Neural cell (in vitro differentiated cells): ENCODE data around the gene COL28A1. TPM values are rescaled to one million over a fixed set of nuclear protein-coding genes. Genes with fewer than 3 reads are reported as not detected.
A peak's percentile ranks its signal among the peaks of the same experiment; 100 is the strongest.

ENCODE experiments used
- H2AFZ ChIP-seq: fragments of 200-600, 300-800 bp; sonication (generic), shearing (Covaris generic); 2 replicates; pipeline ENCODE4 v1.6.0; 2014; ENCODE audit warnings: low read depth, mild to moderate bottlenecking, antibody characterized with exemption, low read length, moderate library complexity
- H3F3A ChIP-seq: fragments of 200-600 bp; shearing (Covaris generic); 2 replicates; pipeline ENCODE4 v1.6.1; 2016; ENCODE audit warnings: mild to moderate bottlenecking, moderate library complexity, mixed read lengths, antibody characterized with exemption, low read length; ENCODE audit not compliant: insufficient read depth, poor library complexity, severe bottlenecking
- H3K27ac ChIP-seq: fragments of 200-600, 300-800 bp; sonication (generic), shearing (Covaris generic); 2 replicates; pipeline ENCODE4 v1.5.1; 2014; ENCODE audit warnings: mild to moderate bottlenecking, low read length, moderate library complexity
- H3K27me3 ChIP-seq: fragments of 300-800, 200-600 bp; sonication (generic), shearing (Covaris generic); 2 replicates; pipeline ENCODE4 v1.6.0; 2014; ENCODE audit warnings: mild to moderate bottlenecking, low read depth, low read length, moderate library complexity; ENCODE audit not compliant: insufficient read depth
- H3K36me3 ChIP-seq: fragments of 300-800, 200-600 bp; sonication (generic), shearing (Covaris generic); 2 replicates; pipeline ENCODE4 v1.5.1; 2014; ENCODE audit warnings: mild to moderate bottlenecking, antibody characterized with exemption, low read length, moderate library complexity; ENCODE audit not compliant: insufficient read depth
- H3K4me2 ChIP-seq: fragments of 300-800, 200-600 bp; sonication (generic), shearing (Covaris generic); 2 replicates; pipeline ENCODE4 v1.6.0; 2014; ENCODE audit warnings: mild to moderate bottlenecking, low read length
- H3K4me3 ChIP-seq: fragments of 300-800, 200-600 bp; sonication (generic), shearing (Covaris generic); 2 replicates; pipeline ENCODE4 v1.5.1; 2014; ENCODE audit warnings: mild to moderate bottlenecking, low read length, moderate library complexity
- H3K79me2 ChIP-seq: fragments of 200-600 bp; shearing (Covaris generic); replicated peaks from 2 replicates; pipeline ENCODE4 v1.6.0; 2014; ENCODE audit warnings: mild to moderate bottlenecking, low read length, moderate library complexity; ENCODE audit not compliant: insufficient read depth
- H3K9ac ChIP-seq: fragments of 300-800, 200-600 bp; sonication (generic), shearing (Covaris generic); 2 replicates; pipeline ENCODE4 v1.6.1; 2016; ENCODE audit warnings: mild to moderate bottlenecking, low read length, mixed read lengths
- H3K9me2 ChIP-seq: fragments of 200-600 bp; shearing (Covaris generic); 2 replicates; pipeline ENCODE4 v1.6.1; 2016; ENCODE audit warnings: mild to moderate bottlenecking, low read length, mixed read lengths; ENCODE audit not compliant: insufficient read depth
- H3K9me3 ChIP-seq: fragments of 200-600, 300-800 bp; sonication (generic), shearing (Covaris generic); 2 replicates; pipeline ENCODE4 v1.6.1; 2016; ENCODE audit warnings: mild to moderate bottlenecking, mixed run types, low read length, moderate library complexity, mixed read lengths
- H4K20me1 ChIP-seq: fragments of 200-600 bp; shearing (Covaris generic); 2 replicates; pipeline ENCODE4 v1.6.1; 2016; ENCODE audit warnings: mild to moderate bottlenecking, mixed run types; ENCODE audit not compliant: insufficient read depth
- CTCF ChIP-seq: fragments of 450-650 bp; IDR thresholded peaks from 2 replicates; pipeline ENCODE4 v1.5.1; 2014; ENCODE audit warnings: antibody characterized with exemption, mild to moderate bottlenecking, moderate library complexity; ENCODE audit not compliant: poor library complexity, severe bottlenecking
- EP300 ChIP-seq: fragments of 450-650 bp; conservative IDR thresholded peaks from 2 replicates; pipeline ENCODE4 v1.6.1; 2014; ENCODE audit warnings: antibody characterized with exemption, mild to moderate bottlenecking, moderate library complexity; ENCODE audit not compliant: poor library complexity, severe bottlenecking
- EZH2 ChIP-seq: fragments of 200-600, 300-800 bp; shearing (Covaris generic), sonication (generic); IDR thresholded peaks from 2 replicates; pipeline ENCODE4 v1.6.1; 2014; ENCODE audit warnings: antibody characterized with exemption, low read length, borderline replicate concordance, mild to moderate bottlenecking; ENCODE audit not compliant: insufficient read depth, poor library complexity, severe bottlenecking
- MXI1 ChIP-seq: fragments of 450-650 bp; conservative IDR thresholded peaks from 2 replicates; pipeline ENCODE4 v1.6.1; 2014; ENCODE audit warnings: antibody characterized with exemption, mild to moderate bottlenecking; ENCODE audit not compliant: poor library complexity, severe bottlenecking
- POLR2AphosphoS5 ChIP-seq: IDR thresholded peaks from 2 replicates; pipeline ENCODE4 v1.6.1; 2012
- RAD21 ChIP-seq: fragments of 450-650 bp; conservative IDR thresholded peaks from 2 replicates; pipeline ENCODE4 v1.6.1; 2014; ENCODE audit warnings: antibody characterized with exemption, mild to moderate bottlenecking, moderate library complexity
- REST ChIP-seq: IDR thresholded peaks from 2 replicates; pipeline ENCODE4 v1.6.1; 2012; ENCODE audit warnings: borderline replicate concordance
- SMC3 ChIP-seq: fragments of 450-650 bp; conservative IDR thresholded peaks from 2 replicates; pipeline ENCODE4 v1.6.1; 2014; ENCODE audit warnings: antibody characterized with exemption, mild to moderate bottlenecking, moderate library complexity; ENCODE audit not compliant: poor library complexity
- TAF1 ChIP-seq: IDR thresholded peaks from 2 replicates; pipeline ENCODE4 v1.6.1; 2012; ENCODE audit warnings: low read depth
- polyA plus RNA-seq: library from polyadenylated mRNA; depleted of rRNA; stranded (reverse); fragments of >200 nt; gene quantifications from 2 replicates; pipeline ENCODE4 v1.2.3, GENCODE V29; 2014

COL28A1 gene
- polyA plus RNA-seq, 1 donor from 2014 or later, result 1.0 TPM

- TF ChIP-seq POLR2AphosphoS5 (no peak), SMC3 (no peak), TAF1 (no peak)
Observed at GRCh38 chr7:7573701-7574100, 38.0 kb upstream of the COL28A1 start (continued).

- H3K27me3 ChIP-seq, result no peaks in the 10 kb centered on the region
- H2AFZ ChIP-seq, result no peak overlapping the region
- no peak overlapping the region for H3K9ac ChIP-seq
- H3K79me2 ChIP-seq, result peaks cover 42% of the 10 kb centered on the region
- no peaks in the 10 kb centered on the region for H3K36me3 ChIP-seq
- TF ChIP-seq CTCF (no peak), RAD21 (no peak), SMC3 (no peak), REST (no peak), POLR2AphosphoS5 (no peak), TAF1 (no peak), MXI1 (no peak)
- H3K9me3 ChIP-seq, result no peaks in the 10 kb centered on the region
- no peak overlapping the region for H3K4me3 ChIP-seq
- H3F3A ChIP-seq, result peaks cover 3% of the 10 kb centered on the region
- no peaks in the 10 kb centered on the region for H3K9me2 ChIP-seq
- no peak overlapping the region for H3K27ac ChIP-seq
- no peaks in the 10 kb centered on the region for H4K20me1 ChIP-seq
- no peak overlapping the region for H3K4me2 ChIP-seq
Observed at GRCh38 chr7:7570584-7570983, 34.9 kb upstream of the COL28A1 start.

GRCh38 chr7:7569615-7570014 lies 33.9 kb upstream of the COL28A1 start:
- no peak overlapping the region for H3K27ac ChIP-seq
- no peaks in the 10 kb centered on the region for H4K20me1 ChIP-seq
- H3K9me3 ChIP-seq, result no peaks in the 10 kb centered on the region
- H3K9me2 ChIP-seq, result no peaks in the 10 kb centered on the region
- no peak overlapping the region for H2AFZ ChIP-seq
- no peaks in the 10 kb centered on the region for H3K27me3 ChIP-seq
- H3K4me2 ChIP-seq, result no peak overlapping the region
- H3K36me3 ChIP-seq, result no peaks in the 10 kb centered on the region
- no peak overlapping the region for H3K9ac ChIP-seq
- H3K79me2 ChIP-seq, result peaks cover 42% of the 10 kb centered on the region
- peak overlapping the region; percentile 84 for H3K4me3 ChIP-seq
- peaks cover 3% of the 10 kb centered on the region for H3F3A ChIP-seq
- no peak for TF ChIP-seq CTCF
- no peak for TF ChIP-seq EP300
- TF ChIP-seq RAD21, result no peak
- TF ChIP-seq REST, result no peak
- no peak for TF ChIP-seq TAF1
- no peak for TF ChIP-seq EZH2
- TF ChIP-seq SMC3, result no peak
- no peak for TF ChIP-seq MXI1
- TF ChIP-seq POLR2AphosphoS5, result no peak
